NCI-H1694 (cell line): Measurements from ENCODE around the gene ZSWIM5.
A peak's percentile ranks its signal among the peaks of the same experiment; 100 is the strongest.
"Not testable (repeated sequence)": the region's sequence is repeated elsewhere in the genome, so short reads cannot be mapped to it uniquely, and the experiment has no call there.

Experiments
- DNase-seq: peaks from one replicate; lab custom pipeline; 2025; lab: John Stamatoyannopoulos, UW

ZSWIM5 gene

GRCh38 chr1:45205011-45205909, 1.1 kb downstream of the ZSWIM5 start:
- DNase-seq, result peak; percentile 66

DNA sequence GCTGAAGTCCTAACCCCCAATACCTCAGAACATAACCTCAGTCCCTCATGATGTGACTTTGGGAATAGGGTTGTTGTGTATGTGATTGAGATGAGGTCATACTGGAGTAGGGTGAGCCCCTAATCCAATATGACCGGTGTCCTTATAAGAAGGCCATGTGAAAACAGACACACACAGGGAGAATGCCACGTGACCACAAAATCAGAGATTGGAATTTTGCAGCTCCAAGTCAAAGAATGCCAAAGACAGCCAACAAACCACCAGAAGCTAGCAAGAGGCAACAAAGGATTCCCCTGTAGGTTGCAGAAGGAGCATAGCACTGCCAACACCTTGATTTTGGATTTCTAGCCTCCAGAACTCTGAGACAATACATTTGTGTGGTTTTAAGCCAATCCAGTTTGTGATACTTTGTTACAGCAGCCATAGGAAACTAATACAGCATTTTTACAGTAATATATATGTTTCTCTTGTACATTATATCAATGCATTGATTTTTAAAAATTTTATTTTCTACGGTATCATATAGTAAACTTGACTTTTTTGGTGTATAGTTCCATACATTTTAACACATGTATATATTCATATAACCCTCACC, 5.4 kb downstream of the ZSWIM5 start:
- no peak for DNase-seq

DNA sequence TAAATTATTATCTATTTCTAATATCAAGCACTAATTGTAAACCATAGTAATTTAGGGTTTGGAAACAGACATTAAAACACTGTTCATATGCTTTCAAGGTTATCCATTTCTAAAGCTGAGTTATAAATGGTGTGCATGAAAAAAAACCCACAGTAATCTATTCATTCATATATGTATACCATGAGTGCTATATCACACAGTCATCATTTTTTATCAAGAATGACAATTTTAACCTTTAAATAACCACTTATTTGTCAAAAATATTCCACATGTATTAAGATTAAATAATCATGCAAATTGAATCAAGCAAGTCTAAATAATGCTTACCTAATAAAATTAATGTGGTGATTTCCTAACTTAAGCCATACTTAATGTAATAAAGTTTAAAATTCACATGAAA, 6.0 kb downstream of the ZSWIM5 start:
- DNase-seq, result no peak

DNA sequence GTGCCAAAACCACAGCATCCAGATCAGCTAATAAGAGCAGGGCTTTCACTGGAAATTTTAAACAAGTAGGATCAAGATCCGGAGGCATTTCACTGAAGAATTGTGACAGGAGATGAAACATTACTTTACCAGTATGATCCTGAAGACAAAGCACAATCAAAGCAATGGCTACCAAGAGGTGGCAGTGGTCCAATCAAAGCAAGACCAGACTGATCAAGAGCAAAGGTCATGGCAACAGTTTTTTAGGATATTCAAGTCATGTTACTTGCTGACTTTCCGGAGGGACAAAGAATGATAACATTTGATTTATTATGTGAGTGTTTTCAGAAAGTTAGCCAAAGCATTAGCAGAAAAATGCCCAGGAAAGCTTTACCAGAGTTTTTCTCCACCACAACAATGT, 8.2 kb downstream of the ZSWIM5 start:
- DNase-seq, result no peak

- DNase-seq, result no peak
Observed at GRCh38 chr1:45196863-45197262, 9.5 kb downstream of the ZSWIM5 start.

- DNase-seq, result no peak
Observed at GRCh38 chr1:45191418-45191783, 15.0 kb downstream of the ZSWIM5 start.

- DNase-seq, result no peak
Observed at GRCh38 chr1:45187725-45188124, 18.7 kb downstream of the ZSWIM5 start.

GRCh38 chr1:45179918-45180519, 26.4 kb downstream of the ZSWIM5 start:
- not testable (repeated sequence) for DNase-seq

GRCh38 chr1:45177452-45177851, 29.0 kb downstream of the ZSWIM5 start:
- no peak for DNase-seq

- no peak for DNase-seq
Observed at GRCh38 chr1:45172764-45173163, 33.6 kb downstream of the ZSWIM5 start.

GRCh38 chr1:45172005-45172404, 34.4 kb downstream of the ZSWIM5 start:
- no peak for DNase-seq

DNA sequence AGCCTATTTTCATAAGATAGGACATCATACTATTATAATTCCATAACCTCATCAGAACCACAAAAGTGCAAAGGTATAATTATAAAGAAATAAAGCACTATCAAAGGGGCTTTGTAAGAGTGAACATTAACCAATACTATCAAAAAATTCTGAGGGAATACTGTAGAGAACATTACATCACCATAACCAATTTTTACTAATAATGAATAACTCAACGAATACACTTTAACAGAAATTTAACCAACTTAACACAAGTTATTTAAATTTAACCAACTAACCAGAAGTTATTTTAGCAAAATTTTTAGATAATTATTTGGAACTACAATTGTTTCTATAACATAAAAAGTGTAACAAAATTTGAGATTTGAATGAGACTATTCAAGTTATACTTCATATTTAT, 34.8 kb downstream of the ZSWIM5 start:
- DNase-seq, result no peak

DNA sequence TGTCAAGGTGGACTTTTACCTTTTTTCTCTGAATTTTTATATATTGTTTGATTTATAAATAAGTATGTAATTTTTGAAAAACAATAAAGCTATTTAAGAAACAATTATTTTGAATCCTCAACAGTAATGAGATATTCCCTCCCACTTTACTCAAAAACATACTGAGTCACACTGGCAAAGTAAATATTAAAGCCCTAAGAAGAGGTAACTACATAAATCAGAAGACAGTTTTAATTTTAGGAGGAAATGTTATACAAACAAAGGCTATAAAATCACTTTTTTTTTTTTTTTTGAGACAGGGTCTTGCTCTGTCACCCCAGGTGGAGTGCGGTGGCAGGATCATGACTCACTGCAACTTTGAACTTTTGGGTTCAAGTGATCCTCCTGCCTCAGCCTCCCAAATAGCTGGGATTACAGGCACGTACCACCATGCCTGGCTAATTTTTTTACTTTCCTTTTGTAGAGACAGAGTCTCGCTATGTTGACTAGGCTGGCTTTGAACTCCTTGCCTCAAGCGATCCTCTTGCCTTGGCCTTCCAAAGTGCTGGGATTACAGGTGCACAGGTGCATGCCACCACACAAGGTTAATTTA, 36.2 kb downstream of the ZSWIM5 start:
- no peak for DNase-seq

DNA sequence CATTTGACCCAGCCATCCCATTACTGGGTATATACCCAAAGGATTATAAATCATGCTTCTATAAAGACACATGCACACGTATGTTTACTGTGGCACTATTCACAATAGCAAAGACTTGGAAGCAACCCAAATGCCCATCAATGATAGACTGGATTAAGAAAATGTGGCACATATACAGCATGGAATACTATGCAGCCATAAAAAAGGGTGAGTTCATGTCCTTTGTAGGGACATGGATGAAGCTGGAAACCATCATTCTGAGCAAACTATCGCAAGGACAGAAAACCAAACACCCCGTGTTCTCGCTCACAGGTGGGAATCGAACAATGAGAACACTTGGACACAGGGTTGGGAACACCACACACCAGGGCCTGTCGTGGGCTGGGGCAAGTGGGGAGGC, 38.5 kb downstream of the ZSWIM5 start:
- DNase-seq, result not testable (repeated sequence)

DNA sequence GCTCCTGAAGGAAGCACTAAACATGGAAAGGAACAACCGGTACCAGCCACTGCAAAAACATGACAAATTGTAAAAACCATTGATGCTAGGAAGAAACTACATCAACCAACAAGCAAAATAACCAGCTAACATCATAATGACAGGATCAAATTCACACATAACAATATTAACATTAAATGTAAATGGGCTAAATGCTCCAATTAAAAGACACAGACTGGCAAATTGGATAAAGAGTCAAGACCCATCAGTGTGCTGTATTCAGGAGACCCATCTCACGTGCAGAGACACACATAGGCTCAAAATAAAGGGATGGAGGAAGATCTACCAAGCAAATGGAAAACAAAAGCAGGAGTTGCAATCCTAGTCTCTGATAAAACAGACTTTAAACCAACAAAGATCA, 42.1 kb downstream of the ZSWIM5 start:
- not testable (repeated sequence) for DNase-seq

- not testable (repeated sequence) for DNase-seq
Observed at GRCh38 chr1:45163111-45163510, 43.3 kb downstream of the ZSWIM5 start.

GRCh38 chr1:45162041-45163035, 44.1 kb downstream of the ZSWIM5 start:
- not testable (repeated sequence) for DNase-seq

DNA sequence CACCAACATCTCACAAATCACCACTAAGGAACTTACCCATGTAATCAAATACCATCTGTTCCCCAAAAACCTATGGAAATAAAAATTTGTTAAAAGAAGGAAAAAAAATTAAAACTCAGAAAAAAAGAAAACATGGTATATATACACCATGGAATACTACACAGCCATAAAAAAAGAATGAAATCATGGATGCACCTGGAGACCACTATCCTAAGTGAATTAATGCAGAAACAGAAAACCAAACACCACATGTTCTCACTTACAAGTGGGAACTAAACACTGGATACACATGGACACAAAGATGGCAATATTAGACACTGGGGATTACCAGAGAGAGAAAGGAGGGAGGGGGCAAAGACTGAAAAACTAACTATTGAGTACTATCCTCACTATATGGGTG, 50.4 kb downstream of the ZSWIM5 start:
- no peak for DNase-seq

DNA sequence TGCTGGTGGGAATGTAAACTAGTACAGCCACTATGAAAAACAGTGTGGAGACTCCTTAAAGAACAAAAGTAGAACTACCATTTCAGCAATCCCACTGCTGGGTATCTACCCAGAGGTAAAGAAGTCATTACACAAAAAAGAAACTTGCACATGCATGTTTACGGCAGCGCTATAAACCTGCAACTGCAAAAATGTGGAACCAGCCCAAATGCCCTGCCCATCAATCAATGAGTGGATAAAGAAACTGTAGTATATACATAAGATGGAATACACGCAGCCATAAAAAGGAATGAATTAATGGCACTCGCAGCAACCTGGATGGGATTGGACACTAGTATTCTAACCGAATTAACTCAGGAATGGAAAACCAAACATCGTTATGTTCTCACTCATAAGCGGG, 51.0 kb downstream of the ZSWIM5 start:
- DNase-seq, result no peak

GRCh38 chr1:45152126-45152525, 54.3 kb downstream of the ZSWIM5 start:
- no peak for DNase-seq

DNA sequence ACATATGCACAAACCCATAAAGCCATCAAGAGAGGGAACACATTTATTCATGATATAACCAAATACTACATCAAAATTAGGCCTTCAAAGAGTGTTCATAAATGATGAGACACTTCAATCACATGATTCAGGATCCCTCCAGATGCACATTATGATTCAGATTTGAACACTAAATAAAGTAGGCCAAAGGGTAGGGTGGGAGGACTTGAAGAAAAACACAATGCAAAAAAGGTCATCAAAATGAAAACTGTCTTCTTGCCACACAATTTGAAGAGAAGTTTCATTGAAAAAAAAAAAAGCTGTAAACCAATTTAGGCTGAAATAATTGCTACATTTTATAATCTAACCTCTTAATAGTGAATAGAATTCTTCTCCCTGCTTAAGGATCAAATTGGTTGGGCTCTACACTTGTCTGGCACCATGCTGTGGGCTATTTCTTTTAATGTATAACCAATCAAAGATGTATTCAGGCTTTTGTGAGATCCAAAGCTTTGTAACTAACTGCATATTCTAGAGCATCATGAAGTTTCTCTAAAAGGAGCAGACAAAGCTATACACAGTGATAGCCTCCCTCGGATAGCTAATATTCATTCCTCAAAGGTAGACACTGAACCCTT, 58.1 kb downstream of the ZSWIM5 start:
- DNase-seq, result no peak
